Panc1 (cell line): ENCODE measurements around the gene ADAMTSL3.

Source experiments
- CTCF ChIP-seq: fragments of 450-650 bp; IDR thresholded peaks from 2 replicates; pipeline ENCODE4 v1.5.1; 2017; ENCODE audit warnings: mild to moderate bottlenecking
- POLR2AphosphoS5 ChIP-seq: IDR thresholded peaks from 2 replicates; pipeline ENCODE4 v1.6.1; 2012; ENCODE audit warnings: mild to moderate bottlenecking, low read depth, low read length, moderate library complexity

- TF ChIP-seq CTCF (no peak), POLR2AphosphoS5 (no peak)
Measured at GRCh38 chr15:83998486-83998885, 344.6 kb downstream of the ADAMTSL3 start.
